Mesenchymal stem cell (in vitro differentiated cells and primary cell): ENCODE data around the gene VSTM5.

Experiments used
- DNase-seq: peaks from one replicate; pipeline ENCODE4 v3.0.0-alpha.2; 2013
- H2AFZ ChIP-seq: one replicate; pipeline ENCODE4 v1.6.1; 2013; ENCODE audit warnings: low read depth, mild to moderate bottlenecking, control low read depth, inconsistent platforms, low read length, moderate library complexity
- H2AK5ac ChIP-seq: 2 replicates; pipeline ENCODE4 v1.6.1; 2013; ENCODE audit warnings: low read length, moderate library complexity, mild to moderate bottlenecking, inconsistent platforms; ENCODE audit not compliant: severe bottlenecking
- H2BK120ac ChIP-seq: one replicate; pipeline ENCODE4 v1.6.1; 2013; ENCODE audit warnings: low read depth, mild to moderate bottlenecking, inconsistent platforms, low read length, moderate library complexity
- H2BK12ac ChIP-seq, 2 experiments: one replicate each; pipeline ENCODE4 v1.6.1; 2013; ENCODE audit warnings: inconsistent platforms in 2 of 2, low read length in 2 of 2, mild to moderate bottlenecking in 2 of 2, moderate library complexity in 2 of 2, control low read depth in 1 of 2
- H2BK15ac ChIP-seq: one replicate; pipeline ENCODE4 v1.6.1; 2013; ENCODE audit warnings: mild to moderate bottlenecking, low read depth, inconsistent platforms; ENCODE audit not compliant: poor library complexity, severe bottlenecking
- H2BK5ac ChIP-seq: 2 replicates; pipeline ENCODE4 v1.6.1; 2013; ENCODE audit warnings: low read depth, mild to moderate bottlenecking, low read length, control low read depth, inconsistent platforms; ENCODE audit not compliant: poor library complexity, severe bottlenecking
- H3K14ac ChIP-seq, 2 experiments: one replicate each; pipeline ENCODE4 v1.6.1; 2013; ENCODE audit warnings: inconsistent platforms in 2 of 2, low read length in 2 of 2, control low read depth in 1 of 2, mild to moderate bottlenecking in 1 of 2, moderate library complexity in 1 of 2
- H3K18ac ChIP-seq, 2 experiments: one replicate each; pipeline ENCODE4 v1.6.1; 2013; ENCODE audit warnings: inconsistent platforms in 2 of 2, low read length in 2 of 2, control low read depth in 1 of 2, low read depth in 1 of 2, mild to moderate bottlenecking in 1 of 2
- H3K23ac ChIP-seq, 2 experiments: one replicate each; pipeline ENCODE4 v1.6.1; 2013; ENCODE audit warnings: inconsistent platforms in 2 of 2, low read length in 2 of 2, mild to moderate bottlenecking in 2 of 2, moderate library complexity in 2 of 2, control low read depth in 1 of 2
- H3K27ac ChIP-seq: 2 replicates; pipeline ENCODE4 v1.5.1; 2013; ENCODE audit warnings: mild to moderate bottlenecking, moderate library complexity, low read length, control low read depth, inconsistent platforms; ENCODE audit not compliant: poor library complexity, severe bottlenecking
- H3K27me3 ChIP-seq, 2 experiments: 2 replicates each; pipeline versions ENCODE4 v1.6.1 to v1.7.0; 2013; ENCODE audit warnings: low read length in 2 of 2, mild to moderate bottlenecking in 2 of 2, moderate library complexity in 2 of 2, control low read depth in 1 of 2, inconsistent platforms in 1 of 2; ENCODE audit not compliant: control insufficient read depth in 1 of 2, insufficient read depth in 1 of 2
- H3K36me3 ChIP-seq, 2 experiments: 2 replicates each; pipeline versions ENCODE4 v1.6.1 to v1.7.0; 2013; ENCODE audit warnings: low read length in 2 of 2, control low read depth in 1 of 2, inconsistent platforms in 1 of 2, low read depth in 1 of 2, mild to moderate bottlenecking in 1 of 2; ENCODE audit not compliant: insufficient read depth in 2 of 2, control insufficient read depth in 1 of 2
- H3K4ac ChIP-seq, 2 experiments: one replicate each; pipeline ENCODE4 v1.6.1; 2013; ENCODE audit warnings: inconsistent platforms in 2 of 2, low read length in 2 of 2, mild to moderate bottlenecking in 2 of 2, moderate library complexity in 2 of 2, control low read depth in 1 of 2, low read depth in 1 of 2
- H3K4me1 ChIP-seq: 2 replicates; pipeline ENCODE4 v1.6.1; 2013; ENCODE audit warnings: low read depth, low read length, control low read depth; ENCODE audit not compliant: control insufficient read depth, insufficient read depth
- H3K4me2 ChIP-seq: 2 replicates; pipeline ENCODE4 v1.6.1; 2013; ENCODE audit warnings: low read length, mild to moderate bottlenecking, inconsistent platforms; ENCODE audit not compliant: poor library complexity, severe bottlenecking
- H3K4me3 ChIP-seq, 2 experiments: 2 replicates each; pipeline versions ENCODE4 v1.5.1 to v1.7.0; 2013; ENCODE audit warnings: low read length in 2 of 2, mild to moderate bottlenecking in 2 of 2, control low read depth in 1 of 2, low read depth in 1 of 2; ENCODE audit not compliant: insufficient read depth in 1 of 2
- H3K79me1 ChIP-seq: replicated peaks from 2 replicates; pipeline ENCODE4 v1.6.1; 2013; ENCODE audit warnings: mild to moderate bottlenecking, control low read depth, low read length, inconsistent platforms; ENCODE audit not compliant: poor library complexity, severe bottlenecking
- H3K9ac ChIP-seq: 2 replicates; pipeline ENCODE4 v1.7.0; 2013; ENCODE audit warnings: mild to moderate bottlenecking, low read length, moderate library complexity
- H3K9me3 ChIP-seq: 2 replicates; pipeline ENCODE4 v1.7.0; 2013; ENCODE audit warnings: mild to moderate bottlenecking, low read length; ENCODE audit not compliant: control insufficient read depth
- H4K8ac ChIP-seq: one replicate; pipeline ENCODE4 v1.6.1; 2013; ENCODE audit warnings: inconsistent platforms, mild to moderate bottlenecking, low read length, moderate library complexity
- H4K91ac ChIP-seq: one replicate; pipeline ENCODE4 v1.6.1; 2013; ENCODE audit warnings: mild to moderate bottlenecking, low read length, inconsistent platforms
- WGBS: methylation state at CpG from one replicate; pipeline ENCODE4 v1.1.7; 2013; ENCODE audit warnings: mixed read lengths; 5-methylcytosine and 5-hydroxymethylcytosine counted together

VSTM5 gene

GRCh38 chr11:93842461-93842860 lies 8.0 kb downstream of the VSTM5 start:
- no peak overlapping the region for H2BK5ac ChIP-seq
- peak overlapping the region in 1 of 2 experiments; percentile 29 for H3K18ac ChIP-seq
- H3K27ac ChIP-seq = no peak overlapping the region
- no peak overlapping the region for H2BK12ac ChIP-seq
- H3K36me3 ChIP-seq = no peaks in the 10 kb centered on the region
- no peak overlapping the region for H3K4ac ChIP-seq
- no peaks in the 10 kb centered on the region for H3K79me1 ChIP-seq
- no peaks in the 10 kb centered on the region for H3K27me3 ChIP-seq
- no peaks in the 10 kb centered on the region for H3K9me3 ChIP-seq
- H2BK15ac ChIP-seq = no peak overlapping the region
- no peak overlapping the region for H3K23ac ChIP-seq
- WGBS = 92% methylated on average over 6 of the region's 6 CpGs
- DNase-seq = no peak
- H3K4me1 ChIP-seq = peaks cover 4% of the 10 kb centered on the region
- H2BK120ac ChIP-seq = no peak overlapping the region
- no peak overlapping the region for H3K4me3 ChIP-seq
- no peak overlapping the region for H3K9ac ChIP-seq
- no peak overlapping the region for H2AK5ac ChIP-seq
- H3K14ac ChIP-seq = no peak overlapping the region
- H4K8ac ChIP-seq = no peak overlapping the region
- H2AFZ ChIP-seq = no peak overlapping the region
- no peak overlapping the region for H3K4me2 ChIP-seq
- no peak overlapping the region for H4K91ac ChIP-seq

GRCh38 chr11:93842034-93842433 lies 8.4 kb downstream of the VSTM5 start:
- Histone ChIP-seq H3K79me1 (no peaks in the 10 kb centered on the region), H3K27ac (no peak overlapping the region), H2AFZ (no peak overlapping the region), H3K4ac (no peak overlapping the region), H2BK120ac (no peak overlapping the region), H3K18ac (no peak overlapping the region), H3K36me3 (no peaks in the 10 kb centered on the region), H3K9me3 (no peaks in the 10 kb centered on the region), H4K8ac (no peak overlapping the region), H3K27me3 (no peaks in the 10 kb centered on the region), H2AK5ac (no peak overlapping the region), H2BK5ac (no peak overlapping the region), H2BK12ac (no peak overlapping the region), H3K23ac (no peak overlapping the region), H3K14ac (no peak overlapping the region), H3K4me2 (no peak overlapping the region), H3K4me3 (no peak overlapping the region), H3K4me1 (peaks cover 4% of the 10 kb centered on the region), H3K9ac (no peak overlapping the region), H4K91ac (no peak overlapping the region), H2BK15ac (no peak overlapping the region)
- no peak for DNase-seq
- WGBS = 74% methylated on average over 3 of the region's 4 CpGs

GRCh38 chr11:93841446-93841845 lies 9.0 kb downstream of the VSTM5 start:
- Histone ChIP-seq H2AFZ (no peak overlapping the region), H3K4ac (no peak overlapping the region), H3K4me3 (no peak overlapping the region), H3K4me2 (no peak overlapping the region), H4K8ac (no peak overlapping the region), H3K79me1 (no peaks in the 10 kb centered on the region), H3K14ac (no peak overlapping the region), H2BK15ac (no peak overlapping the region), H3K18ac (no peak overlapping the region), H2BK12ac (no peak overlapping the region), H2AK5ac (no peak overlapping the region), H3K27me3 (no peaks in the 10 kb centered on the region), H3K23ac (no peak overlapping the region), H3K36me3 (no peaks in the 10 kb centered on the region), H3K4me1 (peaks cover 4% of the 10 kb centered on the region), H3K9me3 (no peaks in the 10 kb centered on the region), H2BK5ac (no peak overlapping the region), H3K9ac (no peak overlapping the region), H3K27ac (no peak overlapping the region), H2BK120ac (no peak overlapping the region), H4K91ac (no peak overlapping the region)
- 95% methylated on average over 2 of the region's 2 CpGs for WGBS
- DNase-seq = no peak

DNA sequence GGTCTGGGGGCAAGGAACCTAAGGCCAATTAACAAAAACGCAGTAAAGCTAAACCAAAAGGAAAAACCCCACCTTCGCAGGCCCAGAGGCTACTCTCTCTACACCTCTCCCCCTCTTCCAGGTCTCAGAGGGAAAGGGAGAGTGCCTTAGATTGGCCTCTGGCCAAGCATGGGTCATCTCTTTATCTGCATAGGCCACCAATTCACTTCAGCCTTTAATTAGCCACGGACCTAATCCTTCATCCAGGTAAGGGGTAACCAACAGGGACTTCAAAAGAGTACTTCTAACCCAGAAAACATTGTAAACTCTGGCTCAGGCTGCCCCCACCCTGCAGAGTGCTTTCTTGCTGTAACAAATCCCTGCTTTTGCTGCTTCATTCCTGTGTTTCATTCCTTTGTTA lies 9.4 kb downstream of the VSTM5 start:
- Histone ChIP-seq H2BK120ac (no peak overlapping the region), H2AK5ac (no peak overlapping the region), H2AFZ (no peak overlapping the region), H3K27me3 (no peaks in the 10 kb centered on the region), H4K91ac (no peak overlapping the region), H3K14ac (no peak overlapping the region), H3K23ac (no peak overlapping the region), H3K36me3 (no peaks in the 10 kb centered on the region), H3K9ac (no peak overlapping the region), H2BK15ac (no peak overlapping the region), H3K4me2 (no peak overlapping the region), H3K4me1 (peaks cover 2% of the 10 kb centered on the region), H2BK12ac (no peak overlapping the region), H3K79me1 (no peaks in the 10 kb centered on the region), H3K9me3 (no peaks in the 10 kb centered on the region), H3K27ac (no peak overlapping the region), H3K4me3 (no peak overlapping the region), H2BK5ac (no peak overlapping the region), H3K18ac (no peak overlapping the region), H4K8ac (no peak overlapping the region), H3K4ac (no peak overlapping the region)
- WGBS = 66% methylated on average over 3 of the region's 3 CpGs
- DNase-seq = no peak
